Sciatic nerve (tissue), 2 donors: Measurements from ENCODE around the gene RAD51B. TPM values are rescaled to one million over a fixed set of nuclear protein-coding genes. Genes with fewer than 3 reads are reported as not detected.
A peak's percentile ranks its signal among the peaks of the same experiment; 100 is the strongest.
"Not testable (repeated sequence)": the region's sequence is repeated elsewhere in the genome, so short reads cannot be mapped to it uniquely, and the experiment has no call there.

Experiments used
- ATAC-seq: fragments of 200-7000 bp; cut with Tn5 transposase; one replicate; pipeline ENCODE4 v1.9.1; 2020; ENCODE audit warnings: mild to moderate bottlenecking, moderate library complexity
- DNase-seq: peaks from one replicate; pipeline ENCODE4 v3.0.0-alpha.2; 2020; ENCODE audit warnings: low spot score
- intact Hi-C: fragments of 100-400 bp; cut with DNase I; formaldehyde crosslinking; loops from one replicate; pipeline ENCODE4 v1.14.2; 2022
- total RNA-seq: library from RNA; stranded (reverse); fragmentation: NEBNext Ultra II Directional; extraction: Animal tissue kit (Norgen Biotek cat#: 25700); gene quantifications from one replicate; pipeline ENCODE4 v1.2.1, GENCODE V29; 2021
- donor health status: DM: no; HTN: no; CAD: no.
- donor health status: DM: no; HTN: no; CAD: no.

The RAD51B gene
- total RNA-seq, 1 donor from 2014 or later, result 30.4 TPM

DNA sequence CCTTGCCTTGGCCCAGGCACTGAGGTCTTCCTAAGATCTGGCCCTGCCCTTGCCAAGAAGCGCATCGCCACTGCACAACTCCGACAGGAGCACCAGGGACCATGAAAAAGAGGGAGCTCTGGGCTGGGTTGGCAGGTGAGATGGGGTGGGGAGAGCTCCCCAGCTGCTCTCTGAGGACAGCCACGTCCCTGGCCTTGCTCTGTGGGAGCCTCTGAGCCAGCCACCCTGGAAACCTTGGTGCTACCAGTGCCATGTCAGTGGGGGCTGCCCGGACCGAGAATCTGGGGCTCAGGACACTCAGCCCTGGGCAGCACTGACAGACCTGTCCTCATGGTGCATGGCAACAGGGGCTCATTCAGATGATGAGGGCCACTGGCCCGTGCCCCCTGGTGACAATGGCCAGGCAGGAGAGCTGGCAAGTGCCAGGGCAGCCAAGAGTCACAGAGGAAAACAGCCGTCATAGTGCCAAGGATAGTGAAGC, 838.5 kb downstream of the RAD51B start:
- intact Hi-C loops, result no loop called here
- ATAC-seq (no peak), DNase-seq (peak; percentile 50)

DNA sequence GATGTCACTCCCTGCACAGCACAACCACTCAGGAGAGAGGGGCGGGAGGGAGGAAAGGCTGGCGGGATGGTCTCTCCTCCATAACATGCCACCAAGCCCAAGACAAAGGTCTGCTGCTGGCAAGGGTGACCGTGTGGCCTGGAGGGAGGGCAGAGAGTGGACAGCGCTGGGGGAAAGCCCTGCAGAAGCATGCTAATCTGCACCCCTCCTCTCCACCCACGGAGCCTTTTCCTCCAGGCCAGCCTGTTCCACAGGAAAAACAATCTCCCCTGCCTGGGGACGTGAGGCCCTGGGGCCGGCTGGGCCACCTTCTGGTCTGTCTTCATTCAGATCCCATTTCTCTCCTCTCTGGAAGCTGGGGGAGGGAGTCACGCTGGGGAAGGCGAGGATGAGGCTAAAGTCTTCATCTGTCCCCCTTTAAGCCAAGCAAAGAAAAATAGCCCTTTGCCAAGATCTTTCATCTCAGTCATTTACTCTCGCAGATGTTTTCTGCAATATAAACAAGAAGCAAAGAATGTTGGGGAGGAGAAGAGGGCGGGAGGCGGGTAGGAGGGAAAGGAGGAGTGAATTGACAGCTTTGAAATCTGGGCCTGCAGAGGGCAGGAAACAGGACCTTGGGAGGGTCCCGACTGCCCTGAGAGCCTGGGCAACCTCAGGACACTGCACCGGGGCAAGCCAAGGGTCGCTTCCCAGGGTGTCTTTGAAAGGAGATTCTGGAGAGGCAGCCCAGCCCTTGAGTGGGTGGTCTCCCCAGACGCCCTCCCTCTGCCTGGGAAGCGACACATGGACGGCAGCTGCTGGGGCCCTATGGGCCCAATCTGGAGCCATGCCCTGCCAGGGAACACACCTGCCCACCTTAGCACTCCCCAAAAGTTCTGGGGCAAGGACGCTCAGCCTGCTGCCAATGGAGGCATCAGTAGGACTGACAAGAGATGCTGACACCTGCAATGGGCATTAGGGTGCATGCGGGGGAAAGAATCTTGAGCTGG, 839.7 kb downstream of the RAD51B start:
- ATAC-seq (peak; percentile 38), DNase-seq (peak; percentile 58)
- intact Hi-C loops, result no loop called here

DNA sequence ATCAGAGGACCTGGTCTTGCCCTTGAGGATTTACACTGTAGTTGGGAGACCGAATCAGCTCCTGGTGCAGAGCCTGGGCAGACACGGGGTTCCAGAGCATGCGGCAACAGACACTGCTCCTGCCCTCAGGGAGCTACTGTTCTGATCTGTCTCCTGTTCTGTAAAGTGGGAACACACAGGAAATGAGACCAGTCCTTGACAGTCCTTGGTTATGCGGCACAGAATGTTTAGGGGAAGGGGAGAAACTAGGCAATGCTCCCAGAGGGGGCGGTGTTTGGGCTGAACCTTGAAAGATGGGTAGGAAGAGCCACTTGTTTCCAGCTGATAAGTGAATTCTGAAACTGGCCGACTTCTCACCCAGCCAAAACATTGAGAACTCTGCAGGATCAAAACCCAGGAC, 840.9 kb downstream of the RAD51B start:
- ATAC-seq, result no peak
- no peak for DNase-seq
- intact Hi-C loops, result no loop called here

DNA sequence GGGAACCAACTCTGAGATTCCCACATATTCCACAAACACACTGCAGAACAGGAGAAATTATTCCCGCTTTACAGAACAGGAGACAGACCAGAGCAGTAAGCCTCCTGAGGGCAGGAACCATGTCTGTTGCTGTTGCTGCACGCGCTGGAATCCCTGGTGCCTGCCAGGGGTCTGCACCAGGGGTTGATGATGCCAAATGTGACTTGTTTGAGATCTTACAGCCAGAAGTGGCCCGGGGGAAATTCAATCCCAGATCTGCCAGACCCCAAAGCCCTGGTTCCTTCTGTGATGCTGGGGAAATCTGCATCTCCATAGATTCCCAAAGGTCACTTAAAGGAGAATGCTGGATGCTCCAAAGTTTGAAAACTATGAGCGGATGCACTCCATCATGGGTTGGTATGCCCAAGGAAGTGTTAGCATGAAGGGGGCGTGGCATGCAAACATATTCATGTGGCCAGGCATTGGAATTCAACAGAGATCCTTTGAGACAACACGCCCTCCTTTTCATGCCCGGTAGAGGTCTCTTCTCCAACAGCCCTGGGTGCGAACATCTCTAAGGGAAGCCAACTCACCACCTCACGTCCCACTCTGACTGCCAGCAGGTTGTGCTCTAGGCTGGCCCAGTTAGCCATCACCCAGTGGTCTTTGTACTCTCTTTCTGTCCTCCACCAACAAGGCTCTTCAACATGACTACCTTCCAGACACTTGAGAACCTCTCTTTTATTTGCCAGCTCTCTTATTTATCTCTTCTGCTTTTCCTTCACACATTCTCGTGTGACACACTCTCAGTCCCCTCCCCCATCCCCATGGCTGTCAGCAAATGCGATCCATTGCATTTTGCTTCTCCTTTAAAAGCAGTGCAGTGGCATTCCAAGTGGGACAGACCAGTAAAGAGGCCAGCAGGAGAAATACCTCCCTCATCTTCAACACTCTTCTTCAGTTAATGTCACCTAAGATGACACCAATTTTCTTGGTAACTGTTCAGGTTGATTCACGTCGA, 841.9 kb downstream of the RAD51B start:
- intact Hi-C loops, result no loop called here
- ATAC-seq, result no peak
- DNase-seq, result peak; percentile 30

DNA sequence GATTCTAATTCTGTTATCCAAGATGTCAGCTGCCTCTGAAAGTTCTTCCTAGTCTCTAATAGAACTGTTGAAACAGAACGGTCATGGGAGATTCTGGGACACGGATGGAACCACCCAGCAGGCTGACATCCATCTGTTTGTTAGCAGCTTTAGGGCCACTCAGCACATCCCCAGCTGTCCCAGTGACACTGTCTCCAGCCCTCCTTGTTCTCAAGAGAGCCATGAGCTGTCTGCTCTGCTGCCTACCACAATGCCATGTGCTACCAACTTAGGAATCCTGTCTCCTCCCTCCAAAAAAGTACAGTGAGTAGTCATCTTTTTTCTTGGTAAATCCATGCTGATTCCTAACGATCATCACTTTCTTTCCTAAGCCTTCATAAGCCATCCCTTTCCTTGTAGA, 842.8 kb downstream of the RAD51B start:
- intact Hi-C loops, result no loop called here
- no peak for DNase-seq
- no peak for ATAC-seq

DNA sequence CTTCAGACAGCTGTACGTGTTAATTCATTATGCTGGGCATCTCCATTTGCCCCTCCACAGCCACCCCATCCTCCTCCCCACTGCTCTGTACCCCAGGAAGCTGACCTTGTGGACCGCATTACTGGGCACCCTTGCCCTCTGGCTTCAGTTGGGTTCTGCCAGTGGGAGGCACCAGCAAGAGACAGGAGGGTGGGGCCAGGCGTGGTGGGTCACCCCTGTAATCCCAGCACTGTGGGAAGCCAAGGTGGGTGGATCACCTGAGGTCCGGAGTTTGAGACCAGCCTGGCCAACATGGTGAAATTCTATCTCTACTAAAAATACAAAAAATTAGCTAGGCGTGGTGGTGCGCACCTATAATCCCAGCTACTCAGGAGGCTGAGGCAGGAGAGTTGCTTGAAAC, 843.2 kb downstream of the RAD51B start:
- ATAC-seq, DNase-seq, intact Hi-C loops: not testable (repeated sequence)

DNA sequence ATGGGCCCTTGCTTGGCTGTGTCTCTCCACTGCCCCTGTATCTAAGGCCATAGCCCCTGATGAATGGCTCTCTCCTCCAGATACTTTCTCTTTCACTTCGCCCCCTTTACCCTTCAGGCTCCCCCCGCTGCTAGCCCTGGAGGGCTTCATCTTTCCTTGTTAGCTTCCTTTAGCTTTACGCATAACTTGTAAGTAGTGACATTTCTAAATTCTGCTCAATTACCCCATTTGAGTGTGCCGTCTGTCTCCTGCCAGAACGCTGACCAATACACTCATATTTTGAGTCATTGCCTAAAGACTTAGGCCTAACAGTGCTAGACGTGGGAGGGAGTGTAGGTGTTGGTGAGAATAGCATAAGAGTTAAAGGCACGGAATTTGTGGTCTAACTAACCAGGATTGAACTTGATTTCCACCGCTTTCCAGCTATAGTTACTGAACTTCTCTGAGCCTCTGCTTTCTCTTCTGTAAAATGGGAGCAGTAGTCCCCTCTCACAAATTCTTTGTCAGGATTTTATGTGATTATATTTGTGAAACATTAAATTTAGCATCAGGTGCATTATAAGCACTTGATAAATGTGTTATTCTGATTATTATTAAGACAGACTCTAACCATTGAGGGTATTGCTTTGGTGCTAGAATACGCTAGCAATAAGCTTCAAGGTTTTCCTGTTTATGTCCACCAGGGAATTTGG, 844.0 kb downstream of the RAD51B start:
- ATAC-seq (no peak), DNase-seq (no peak)
- intact Hi-C loops, result no loop called here

DNA sequence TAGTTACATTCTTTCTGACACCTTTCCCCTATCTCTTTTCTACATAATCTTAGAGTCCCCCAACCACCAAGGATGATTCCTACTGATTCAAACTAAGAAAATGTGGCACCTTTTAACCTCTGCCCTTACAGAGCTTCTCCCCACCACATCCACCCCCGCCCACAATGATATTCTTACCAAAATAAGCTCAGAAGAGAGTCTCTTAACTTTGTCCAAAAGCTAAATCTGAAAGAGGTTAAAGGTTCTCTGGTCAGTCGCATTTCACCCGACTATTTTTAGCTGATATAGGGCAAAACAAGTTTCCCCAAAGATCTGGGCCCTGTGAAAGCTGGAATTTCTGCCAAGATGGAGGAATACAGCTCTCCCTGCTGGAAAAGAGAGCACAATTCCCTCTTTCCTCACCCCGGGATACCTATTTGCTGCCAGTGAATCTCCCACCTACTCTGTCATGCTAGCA, 844.7 kb downstream of the RAD51B start:
- DNase-seq, result no peak
- ATAC-seq, result peak; percentile 44
- intact Hi-C loops, result no loop called here

DNA sequence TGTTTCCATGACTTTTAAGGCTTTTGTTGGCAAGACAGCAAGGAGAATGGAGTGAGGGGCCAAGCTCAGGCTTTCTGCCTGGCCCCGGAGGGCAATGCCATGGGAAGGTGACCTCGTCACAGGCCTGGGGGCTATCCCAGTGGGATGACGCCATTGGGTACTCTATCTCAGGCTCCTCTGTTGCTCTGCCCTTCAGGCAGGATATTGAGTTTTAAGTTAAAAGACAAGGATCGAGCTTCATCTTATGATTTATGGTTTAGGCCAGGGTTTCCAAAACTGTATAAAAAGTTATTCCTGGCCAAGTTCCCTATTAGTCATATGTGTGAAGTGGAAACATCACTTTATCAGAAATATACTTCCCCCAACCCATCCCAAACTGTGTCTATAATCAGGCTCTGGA, 845.6 kb downstream of the RAD51B start:
- intact Hi-C loops, result no loop called here
- ATAC-seq, result peak; percentile 9

DNA sequence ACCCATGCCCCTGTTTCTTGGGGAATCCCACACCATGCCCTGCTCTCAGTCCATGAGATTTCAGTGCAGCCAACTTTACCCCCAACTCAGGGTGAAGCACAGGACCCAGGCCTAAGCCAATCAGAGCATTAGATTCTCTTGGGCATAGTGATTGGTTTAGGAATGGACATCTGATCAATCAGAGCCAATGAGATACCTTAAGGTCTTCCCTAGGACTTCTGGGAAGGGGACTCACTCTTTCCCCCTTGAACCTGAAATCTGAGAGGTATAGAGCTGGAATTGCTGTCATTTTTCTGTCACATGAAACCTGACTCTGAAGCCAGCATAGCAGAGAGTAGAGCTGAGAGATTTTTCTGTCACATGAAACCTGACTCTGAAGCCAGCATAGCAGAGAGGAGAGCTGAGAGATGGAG, 846.2 kb downstream of the RAD51B start:
- intact Hi-C loops, result no loop called here
- ATAC-seq (no peak), DNase-seq (no peak)

More for the DNA sequence above, 845.6 kb downstream of the RAD51B start:
- DNase-seq, result no peak

DNA sequence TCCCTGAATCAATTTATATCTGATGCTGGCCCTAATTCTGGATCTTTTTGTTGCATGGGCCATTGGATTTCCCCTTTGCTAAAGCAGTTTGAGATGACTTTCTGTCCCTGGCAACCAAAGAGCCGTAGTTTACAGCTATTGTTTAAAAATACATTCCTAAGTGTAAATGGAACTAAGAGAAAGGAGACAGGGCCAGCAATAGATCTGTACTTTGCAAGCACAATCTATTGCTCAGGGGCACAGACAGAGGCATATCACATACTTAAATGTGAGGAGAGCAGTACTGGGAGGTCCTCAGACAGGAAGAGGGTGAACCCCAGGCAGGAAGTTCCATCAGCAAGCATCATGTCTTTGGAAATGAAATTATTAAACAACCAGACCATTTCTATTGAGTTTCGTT, 846.7 kb downstream of the RAD51B start:
- DNase-seq (no peak), ATAC-seq (no peak)
- intact Hi-C loops, result no loop called here

DNA sequence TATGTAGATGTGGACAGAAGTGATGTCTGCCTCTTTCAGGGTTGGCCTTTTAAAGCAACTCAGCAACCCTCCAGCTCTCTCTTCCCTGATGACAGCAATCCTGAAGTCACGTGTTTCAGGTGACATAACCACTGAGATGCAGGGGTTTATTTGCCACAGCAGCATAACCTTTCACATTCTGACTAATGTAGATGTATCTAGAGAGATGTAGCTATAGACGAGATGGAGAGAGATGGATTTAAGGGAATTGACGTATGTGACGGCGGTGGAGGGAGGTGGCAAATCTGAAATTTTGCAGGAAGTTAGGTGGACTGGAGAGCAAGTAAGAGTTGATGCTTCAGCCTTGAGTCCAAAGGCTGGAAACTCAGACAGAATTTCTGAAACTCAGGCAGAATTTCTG, 847.3 kb downstream of the RAD51B start:
- DNase-seq, result no peak
- ATAC-seq, result no peak
- intact Hi-C loops, result no loop called here

DNA sequence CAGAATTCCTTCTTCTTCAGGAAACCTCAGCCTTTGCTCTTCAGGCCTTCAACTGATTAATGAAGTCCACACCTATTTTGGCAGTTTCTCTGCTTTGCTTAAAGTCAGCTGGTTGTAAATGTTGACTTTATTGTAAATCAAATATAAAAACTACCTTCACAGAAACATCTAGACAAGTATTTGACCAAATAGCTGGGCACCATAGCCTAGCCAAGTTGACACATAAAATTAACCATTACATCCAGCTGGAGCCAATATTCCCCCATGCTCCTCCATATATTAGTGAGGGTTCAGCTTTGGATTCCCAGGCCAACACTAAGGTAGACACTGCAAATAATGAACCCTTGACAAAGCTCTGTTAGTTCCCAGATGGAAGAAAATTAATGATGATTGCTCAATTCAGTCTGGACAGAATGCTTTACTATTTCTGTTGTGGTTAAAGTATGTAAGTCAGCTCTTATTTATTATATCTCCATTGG, 847.8 kb downstream of the RAD51B start:
- no peak for DNase-seq
- intact Hi-C loops, result no loop called here
- ATAC-seq, result no peak

DNA sequence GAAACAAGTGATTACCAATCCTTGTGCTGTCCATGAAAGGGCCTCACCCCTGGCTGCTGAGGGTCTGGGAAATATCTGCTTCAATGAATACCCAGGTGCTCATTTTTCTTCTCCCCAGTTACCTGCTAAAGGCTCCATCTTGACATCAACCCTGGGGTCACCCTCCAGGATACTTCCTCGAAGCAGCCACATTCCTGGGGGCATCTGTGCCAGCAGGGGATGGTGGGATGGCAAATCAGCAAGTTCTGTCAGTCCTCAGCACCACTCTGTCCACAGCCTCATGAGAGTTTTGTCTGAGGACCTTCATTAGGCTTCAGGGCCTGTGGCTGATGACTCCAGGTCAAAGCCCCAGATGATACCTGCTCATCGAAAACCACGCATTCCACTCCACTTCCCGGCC, 848.4 kb downstream of the RAD51B start:
- ATAC-seq, result no peak

DNA sequence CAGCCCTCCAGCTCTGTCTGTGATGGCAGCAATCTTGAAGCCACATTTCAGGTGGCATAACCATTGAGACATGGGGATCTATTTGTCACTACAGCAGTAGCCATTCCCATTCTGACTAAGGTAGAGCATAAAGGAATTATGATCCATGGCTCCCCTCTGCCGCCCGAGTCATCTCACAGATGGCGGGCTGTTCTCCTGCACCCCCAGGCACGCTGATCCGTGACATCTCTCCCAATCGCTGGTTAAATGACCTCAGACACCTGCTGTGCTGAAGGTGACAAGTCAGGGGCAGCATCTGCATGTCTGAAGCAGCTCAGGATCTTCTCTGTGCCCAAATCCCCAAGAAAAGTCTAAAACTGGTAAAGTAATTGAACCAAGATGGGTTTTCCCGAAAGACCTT, 849.0 kb downstream of the RAD51B start:
- intact Hi-C loops, result no loop called here
- DNase-seq (no peak), ATAC-seq (no peak)

More for the DNA sequence above, 848.4 kb downstream of the RAD51B start:
- intact Hi-C loops, result no loop called here
- no peak for DNase-seq

DNA sequence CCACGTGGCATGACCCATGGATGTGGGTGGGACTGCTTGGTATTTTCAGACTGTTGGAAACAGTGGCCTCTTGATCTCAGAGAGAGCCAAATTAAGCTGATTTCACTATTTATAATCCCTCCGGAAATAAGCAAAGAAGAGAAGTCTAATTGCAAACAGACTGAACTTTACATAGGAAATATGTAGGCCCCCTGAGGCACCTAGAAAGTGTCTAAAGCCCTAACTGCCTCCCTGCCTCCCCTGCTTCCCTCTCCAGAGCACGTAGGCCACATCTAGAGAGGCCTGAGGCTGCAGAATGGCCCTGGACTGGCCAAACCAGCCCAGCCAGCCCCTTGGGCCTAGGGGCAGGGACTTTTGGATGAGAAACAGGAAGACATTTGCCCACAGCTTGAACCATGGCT, 849.5 kb downstream of the RAD51B start:
- intact Hi-C loops, result no loop called here
- DNase-seq, result no peak
- no peak for ATAC-seq

DNA sequence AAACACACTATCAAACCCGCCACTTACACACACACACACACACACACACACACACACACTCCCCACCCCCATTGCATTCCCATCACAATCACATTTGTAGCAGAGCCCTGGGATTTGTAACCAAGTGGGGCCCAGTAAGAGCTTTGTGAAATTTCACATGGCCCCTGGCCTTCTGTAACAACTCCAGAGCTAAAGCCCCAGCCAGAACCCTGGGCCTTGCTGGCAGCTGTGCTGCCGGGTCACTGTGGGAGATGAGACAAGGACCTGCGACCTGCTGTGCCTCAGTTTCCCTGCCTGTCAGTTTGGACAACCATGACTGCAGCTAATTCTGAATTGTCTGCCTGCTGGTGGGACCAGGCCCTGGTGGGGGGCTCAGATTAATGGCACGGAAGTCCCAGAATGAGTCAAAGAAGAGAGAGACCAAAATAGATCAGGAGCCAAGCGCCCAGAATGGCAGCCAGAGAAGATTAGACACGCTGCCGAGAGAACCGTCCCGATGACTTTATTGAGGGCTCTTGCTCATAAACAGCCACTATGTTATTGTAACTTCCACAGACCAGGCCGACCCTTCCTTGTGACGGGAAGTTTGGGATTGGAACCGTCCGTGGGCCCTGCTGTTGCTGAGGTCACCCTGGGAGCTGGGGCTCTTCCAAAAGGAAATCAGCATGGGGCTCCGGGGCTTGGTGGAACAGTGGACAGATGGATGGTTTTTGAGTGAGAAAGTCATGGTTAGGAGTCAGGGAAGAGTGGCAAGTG, 850.2 kb downstream of the RAD51B start:
- ATAC-seq (peak; percentile 16), DNase-seq (no peak)
- intact Hi-C loops, result no loop called here

DNA sequence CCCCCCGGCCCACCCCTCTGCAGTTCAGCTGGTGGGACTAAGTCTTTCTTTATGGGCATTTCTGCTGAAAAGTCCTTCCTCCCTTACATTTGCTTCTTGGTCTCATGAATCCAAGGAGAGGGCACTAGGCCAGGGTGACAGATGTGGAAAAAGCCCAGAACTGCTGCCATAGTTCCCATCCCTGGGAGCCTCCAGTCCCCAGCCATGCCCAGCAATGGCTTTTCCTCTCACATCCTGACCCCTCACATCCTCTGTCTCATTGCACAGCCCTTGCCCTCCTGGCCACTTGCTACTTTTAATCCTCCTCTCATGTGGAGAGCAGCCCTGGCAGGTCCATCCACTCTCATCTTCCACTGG, 850.8 kb downstream of the RAD51B start:
- intact Hi-C loops, result no loop called here
- ATAC-seq, result no peak
- no peak for DNase-seq
